Measurements from ENCODE around the gene CYP27C1.

- TF ChIP-seq CTCF (IDR thresholded peaks at IDR 0.05; ENCODE audit: low read depth, low read length) (no peak), EZH2phosphoT487 (IDR thresholded peaks at IDR 0.05; ENCODE audit: low read depth) (no peak)
These were observed 50.9 kb downstream of the CYP27C1 start for GRCh38 chr2:127169066-127169660.
